Tibial nerve (tissue), 4 donors: ENCODE data around the gene UBA6.

Experiments
- EP300 ChIP-seq, 2 donors: sonication (generic); formaldehyde crosslinking; IDR thresholded peaks; one replicate each; pipeline ENCODE4 v1.6.1; 2017; ENCODE audit warnings: antibody characterized with exemption in 2 of 2, mild to moderate bottlenecking in 1 of 2
- POLR2A ChIP-seq, 2 donors: fragments of 450-650 bp; IDR thresholded peaks; one replicate each; pipeline ENCODE4 v1.6.1; 2017; ENCODE audit warnings: antibody characterized with exemption in 2 of 2, mild to moderate bottlenecking in 2 of 2, moderate library complexity in 2 of 2
- TF ChIP-seq, protein P1 (sequence below), 5 experiments: fragments of 200-600 bp in 3 of 5; fragments of 450-650 bp in 2 of 5; sonication (generic) in 3 of 5; IDR thresholded peaks; one replicate each; pipeline ENCODE4 v1.5.1; 2016 to 2019; ENCODE audit warnings: antibody characterized with exemption in 5 of 5, mild to moderate bottlenecking in 3 of 5, moderate library complexity in 2 of 5

DNA sequence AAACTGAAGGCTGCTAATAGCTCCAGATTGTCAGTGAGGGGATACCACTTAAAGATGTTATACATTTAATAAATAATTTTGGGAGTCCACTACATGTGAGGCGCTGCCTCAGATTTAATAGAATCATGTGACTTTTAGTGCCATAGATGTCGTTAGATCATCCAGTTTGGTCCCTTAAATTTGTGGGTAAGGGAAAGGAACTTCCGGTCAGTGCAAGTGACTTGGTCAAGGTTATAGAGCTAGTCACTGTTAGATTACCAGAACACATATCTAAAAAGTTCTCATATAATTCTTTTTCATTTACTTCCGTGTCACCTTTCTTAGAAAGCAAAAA is 529 bp upstream of the UBA6 start:
- TF ChIP-seq, protein P1, sequence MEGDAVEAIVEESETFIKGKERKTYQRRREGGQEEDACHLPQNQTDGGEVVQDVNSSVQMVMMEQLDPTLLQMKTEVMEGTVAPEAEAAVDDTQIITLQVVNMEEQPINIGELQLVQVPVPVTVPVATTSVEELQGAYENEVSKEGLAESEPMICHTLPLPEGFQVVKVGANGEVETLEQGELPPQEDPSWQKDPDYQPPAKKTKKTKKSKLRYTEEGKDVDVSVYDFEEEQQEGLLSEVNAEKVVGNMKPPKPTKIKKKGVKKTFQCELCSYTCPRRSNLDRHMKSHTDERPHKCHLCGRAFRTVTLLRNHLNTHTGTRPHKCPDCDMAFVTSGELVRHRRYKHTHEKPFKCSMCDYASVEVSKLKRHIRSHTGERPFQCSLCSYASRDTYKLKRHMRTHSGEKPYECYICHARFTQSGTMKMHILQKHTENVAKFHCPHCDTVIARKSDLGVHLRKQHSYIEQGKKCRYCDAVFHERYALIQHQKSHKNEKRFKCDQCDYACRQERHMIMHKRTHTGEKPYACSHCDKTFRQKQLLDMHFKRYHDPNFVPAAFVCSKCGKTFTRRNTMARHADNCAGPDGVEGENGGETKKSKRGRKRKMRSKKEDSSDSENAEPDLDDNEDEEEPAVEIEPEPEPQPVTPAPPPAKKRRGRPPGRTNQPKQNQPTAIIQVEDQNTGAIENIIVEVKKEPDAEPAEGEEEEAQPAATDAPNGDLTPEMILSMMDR (IDR thresholded peaks at IDR 0.05) = no peak
- TF ChIP-seq EP300 (IDR thresholded peaks at IDR 0.05) (no peak), POLR2A (IDR thresholded peaks at IDR 0.05) (no peak)
